IMR-90 (cell line): Measurements from ENCODE around the gene BCL2L13. TPM values are rescaled to one million over a fixed set of nuclear protein-coding genes. Genes with fewer than 3 reads are reported as not detected.
"Not testable (repeated sequence)": the region's sequence is repeated elsewhere in the genome, so short reads cannot be mapped to it uniquely, and the experiment has no call there.

Experiments
- ATAC-seq: fragments of 200-7000 bp; cut with Tn5 transposase; 2 replicates; pipeline ENCODE4 v1.9.1; 2020; ENCODE audit warnings: low read depth, mild to moderate bottlenecking, moderate library complexity
- BruUV-seq: library from RNA; stranded (reverse); fragments of 400-500 nt; replicated peaks from 2 replicates; lab custom pipeline; 2021; lab: Mats Ljungman, UMichigan
- CTCF ChIA-PET: fragments of 300-600 bp; formaldehyde crosslinking; extraction: SDS; loops from one replicate; lab custom pipeline; 2021; ENCODE audit warnings: antibody characterized with exemption; lab: Yijun Ruan, JAX
- POLR2A ChIA-PET: fragments of 300-600 bp; sonication (Branson Sonifier 250); formaldehyde crosslinking; loops from one replicate; lab custom pipeline; 2022; ENCODE audit warnings: antibody characterized with exemption; ENCODE audit not compliant: unreplicated experiment; lab: Charles Lee
- DNase-seq: peaks from one replicate; pipeline ENCODE4 v3.0.0; 2013
- H2AFZ ChIP-seq: replicated peaks from 2 replicates; pipeline ENCODE3; 2013; ENCODE audit warnings: low read length, mild to moderate bottlenecking; ENCODE audit not compliant: poor library complexity
- H2AK5ac ChIP-seq: 2 replicates; pipeline ENCODE4 v1.6.1; 2013; ENCODE audit warnings: low read depth, low read length, inconsistent platforms
- H2AK9ac ChIP-seq: replicated peaks from 2 replicates; pipeline ENCODE3; 2013; ENCODE audit warnings: mild to moderate bottlenecking, low read depth, low read length, moderate library complexity; ENCODE audit not compliant: poor library complexity
- H2BK120ac ChIP-seq: 2 replicates; pipeline ENCODE4 v1.6.1; 2013; ENCODE audit warnings: low read depth, low read length, inconsistent platforms
- H2BK15ac ChIP-seq: 3 replicates; pipeline ENCODE4 v1.6.1; 2013; ENCODE audit warnings: low read depth, low read length, inconsistent platforms
- H2BK20ac ChIP-seq: 2 replicates; pipeline ENCODE4 v1.6.1; 2013; ENCODE audit warnings: low read depth, mild to moderate bottlenecking, inconsistent platforms, low read length, moderate library complexity
- H2BK5ac ChIP-seq: 2 replicates; pipeline ENCODE4 v1.6.1; 2013; ENCODE audit warnings: mild to moderate bottlenecking, low read depth, low read length, inconsistent platforms; ENCODE audit not compliant: poor library complexity, severe bottlenecking
- H3K14ac ChIP-seq: replicated peaks from 2 replicates; pipeline ENCODE4 v1.6.1; 2013; ENCODE audit warnings: low read depth, low read length, inconsistent platforms
- H3K18ac ChIP-seq: 2 replicates; pipeline ENCODE4 v1.6.1; 2013; ENCODE audit warnings: low read depth, low read length, control low read depth
- H3K23ac ChIP-seq: 2 replicates; pipeline ENCODE4 v1.6.1; 2013; ENCODE audit warnings: low read depth, low read length, inconsistent platforms
- H3K27ac ChIP-seq: 2 replicates; pipeline ENCODE4 v1.5.1; 2013; ENCODE audit warnings: mild to moderate bottlenecking, control low read depth, low read length; ENCODE audit not compliant: insufficient read depth
- H3K27me3 ChIP-seq: 2 replicates; pipeline ENCODE4 v1.6.1; 2013; ENCODE audit warnings: low read length; ENCODE audit not compliant: control insufficient read depth, insufficient read depth
- H3K36me3 ChIP-seq: 2 replicates; pipeline ENCODE4 v1.6.1; 2013; ENCODE audit warnings: low read length, mixed read lengths; ENCODE audit not compliant: control insufficient read depth, insufficient read depth
- H3K4ac ChIP-seq: 2 replicates; pipeline ENCODE4 v1.6.1; 2013; ENCODE audit warnings: low read depth, low read length, inconsistent platforms
- H3K4me1 ChIP-seq: 2 replicates; pipeline ENCODE4 v1.6.1; 2013; ENCODE audit warnings: low read length, mixed read lengths; ENCODE audit not compliant: control insufficient read depth, insufficient read depth
- H3K4me2 ChIP-seq: 2 replicates; pipeline ENCODE4 v1.6.1; 2013; ENCODE audit warnings: low read depth, mild to moderate bottlenecking, control low read depth, low read length, moderate library complexity
- H3K4me3 ChIP-seq: 2 replicates; pipeline ENCODE4 v1.5.1; 2013; ENCODE audit warnings: low read depth, mild to moderate bottlenecking, control low read depth, low read length, moderate library complexity; ENCODE audit not compliant: insufficient read depth
- H3K56ac ChIP-seq: 2 replicates; pipeline ENCODE4 v1.6.1; 2013; ENCODE audit warnings: low read length, inconsistent platforms; ENCODE audit not compliant: insufficient read depth; ENCODE audit errors: extremely low read depth
- H3K79me1 ChIP-seq, 2 experiments: 2 replicates each; pipeline ENCODE4 v1.6.1; 2013; ENCODE audit warnings: low read length in 2 of 2, inconsistent platforms in 1 of 2, low read depth in 1 of 2
- H3K9ac ChIP-seq: 2 replicates; pipeline ENCODE4 v1.6.1; 2013; ENCODE audit warnings: low read depth, low read length, control low read depth
- H3K9me1 ChIP-seq: 2 replicates; pipeline ENCODE4 v1.6.1; 2013; ENCODE audit warnings: low read length, inconsistent platforms; ENCODE audit not compliant: insufficient read depth
- H3K9me3 ChIP-seq: 2 replicates; pipeline ENCODE4 v1.6.1; 2013; ENCODE audit warnings: low read length; ENCODE audit not compliant: control insufficient read depth, insufficient read depth
- H4K20me1 ChIP-seq: 2 replicates; pipeline ENCODE4 v1.6.1; 2013; ENCODE audit warnings: low read length, inconsistent platforms; ENCODE audit not compliant: insufficient read depth
- H4K5ac ChIP-seq: 2 replicates; pipeline ENCODE4 v1.6.1; 2013; ENCODE audit warnings: mild to moderate bottlenecking, low read depth, low read length, control low read depth
- H4K8ac ChIP-seq, 2 experiments: 2 replicates each; pipeline ENCODE4 v1.6.1; 2013; ENCODE audit warnings: low read depth in 2 of 2, low read length in 2 of 2, control low read depth in 1 of 2, inconsistent platforms in 1 of 2
- H4K91ac ChIP-seq: 2 replicates; pipeline ENCODE4 v1.6.1; 2013; ENCODE audit warnings: low read depth, low read length, inconsistent platforms; ENCODE audit not compliant: insufficient read depth
- WGBS, 2 experiments: methylation state at CpG; one replicate each; pipeline versions ENCODE4 v1.1.5 to v1.1.7; 2013; ENCODE audit warnings: missing lambda C conversion rate in 2 of 2; ENCODE audit not compliant: insufficient read length in 1 of 2; ENCODE audit errors: extremely low coverage in 2 of 2; 5-methylcytosine and 5-hydroxymethylcytosine counted together
- dilution Hi-C: fragments of 300-500 bp; cut with HindIII; formaldehyde crosslinking; loops from one replicate; pipeline ENCODE4 v1.14.3; 2018; ENCODE audit warnings: low sequenced_read_pairs; ENCODE audit not compliant: unreplicated experiment
- in situ Hi-C: fragments of 300-500 bp; cut with MboI; formaldehyde crosslinking; loops from 3 replicates; pipeline ENCODE4 v1.14.3; 2019; ENCODE audit warnings: low sequenced_read_pairs, inconsistent platforms, mixed read lengths
- intact Hi-C: fragments of 100-400 bp; cut with micrococcal nuclease; formaldehyde crosslinking; loops from 2 replicates; pipeline ENCODE4 v1.10.0; 2022
- polyA plus RNA-seq, 3 experiments: library from polyadenylated mRNA; depleted of rRNA; stranded (reverse); fragments of >200 nt; gene quantifications; 2 replicates each; pipeline ENCODE4 v1.2.3, GENCODE V29; 2012; ENCODE audit warnings: low replicate concordance in 1 of 3
- total RNA-seq: library from RNA; depleted of rRNA; stranded (reverse); fragments of >200 nt; gene quantifications from 2 replicates; pipeline ENCODE4 v1.2.3, GENCODE V29; 2012

BCL2L13 gene
- total and polyA plus RNA-seq, 2 of the 4 experiments (the other 2 are of a cell fraction) = 42.6 to 86.7 TPM

DNA sequence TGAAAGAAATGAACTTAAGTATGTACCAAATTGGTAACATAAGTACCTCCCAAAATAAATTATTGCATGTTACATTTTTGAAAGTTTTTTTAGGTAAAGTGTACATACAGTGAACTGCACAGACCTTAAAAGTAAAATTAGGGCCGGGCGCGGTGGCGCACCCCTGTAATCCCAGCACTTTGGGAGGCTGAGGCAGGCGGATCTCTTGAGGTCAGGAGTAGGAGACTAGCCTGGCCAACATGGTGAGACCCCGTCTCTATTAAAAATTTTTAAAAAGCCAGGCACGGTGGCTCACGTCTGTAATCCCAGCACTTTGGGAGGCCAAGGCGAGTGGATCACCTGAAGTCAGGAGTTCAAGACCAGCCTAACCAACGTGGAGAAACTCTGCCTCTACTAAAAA is 1.7 kb upstream of the BCL2L13 start:
- intact Hi-C loops = loop anchor here (5.0 kb wide), 1 partner anchor 75 kb away; no protein-coding TSS in a partner anchor
- CTCF ChIA-PET, POLR2A ChIA-PET, H3K14ac ChIP-seq, H3K23ac ChIP-seq, H2BK20ac ChIP-seq, H3K4me1 ChIP-seq, H3K56ac ChIP-seq, H3K4me2 ChIP-seq, H3K4ac ChIP-seq, H2BK120ac ChIP-seq, H3K27me3 ChIP-seq, H3K36me3 ChIP-seq, H3K9me3 ChIP-seq, dilution Hi-C loops, H3K27ac ChIP-seq, H2AK9ac ChIP-seq, H3K9ac ChIP-seq, BruUV-seq, H4K91ac ChIP-seq, DNase-seq, H2AK5ac ChIP-seq, H2BK5ac ChIP-seq, H3K4me3 ChIP-seq, ATAC-seq, H4K5ac ChIP-seq, H4K8ac ChIP-seq, H2AFZ ChIP-seq, H3K18ac ChIP-seq, H2BK15ac ChIP-seq, H3K9me1 ChIP-seq, H4K20me1 ChIP-seq: not testable (repeated sequence)
- in situ Hi-C loops = loop anchor here (5.0 kb wide), 1 partner anchor 50 kb away; no protein-coding TSS in a partner anchor
- H3K79me1 ChIP-seq = peaks cover 8 to 40% of the 10 kb centered on the region in 2 experiments
- 100% methylated on average over 6 of the region's 10 CpGs; no CpG with 5 or more reads in 1 of the 2 experiments for WGBS, 2 experiments
